Measurements from ENCODE around the gene TMEM272.
"Not testable (repeated sequence)": the region's sequence is repeated elsewhere in the genome, so short reads cannot be mapped to it uniquely, and the experiment has no call there.

TMEM272 gene

DNA sequence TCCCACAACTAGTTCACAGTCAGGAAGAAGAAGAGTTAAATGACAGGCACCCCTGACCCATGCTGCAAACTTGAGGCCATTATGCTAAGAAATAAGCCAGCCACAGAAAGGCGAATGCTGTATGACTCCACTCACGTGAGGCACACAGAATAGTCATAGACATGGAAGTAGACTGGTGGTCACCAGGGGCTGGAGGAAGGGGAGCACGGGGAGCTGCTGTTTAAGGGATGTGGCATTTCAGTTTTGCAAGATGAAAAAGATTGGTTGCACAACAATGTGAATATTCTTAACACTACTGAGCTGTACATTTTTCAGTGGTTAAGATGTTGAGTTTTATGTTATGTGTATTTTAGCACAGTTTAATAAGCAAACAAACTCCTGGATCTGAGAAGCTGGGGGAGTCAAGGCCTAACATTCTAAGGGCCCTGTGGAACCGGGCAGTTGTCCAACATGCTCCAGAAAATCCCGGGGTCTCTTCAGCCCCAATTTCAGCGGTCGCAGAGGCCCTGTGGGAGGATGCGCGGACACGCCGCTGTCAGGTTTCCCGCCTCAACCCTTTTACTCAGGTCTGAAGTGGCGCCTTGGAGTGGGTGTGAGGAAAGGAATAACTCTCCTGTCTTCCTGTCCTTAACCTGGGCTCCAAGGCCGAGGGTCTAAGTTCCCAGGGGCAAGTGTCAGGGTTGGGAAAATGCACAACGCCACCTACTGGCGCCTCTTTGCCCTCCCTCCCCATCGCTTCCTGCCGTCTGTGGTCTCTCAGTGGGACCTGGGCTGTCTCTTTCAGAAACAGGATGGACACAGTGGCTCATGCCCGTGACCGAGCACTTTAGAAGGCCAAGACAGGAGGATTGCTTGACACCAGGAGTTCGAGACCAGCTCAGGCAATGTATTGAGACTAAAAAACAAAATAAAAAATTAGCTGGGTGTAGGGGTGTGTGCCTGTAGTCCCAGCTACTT is 4.4 kb upstream of the TMEM272 start:
- DNase-seq = peak; percentile 80

DNA sequence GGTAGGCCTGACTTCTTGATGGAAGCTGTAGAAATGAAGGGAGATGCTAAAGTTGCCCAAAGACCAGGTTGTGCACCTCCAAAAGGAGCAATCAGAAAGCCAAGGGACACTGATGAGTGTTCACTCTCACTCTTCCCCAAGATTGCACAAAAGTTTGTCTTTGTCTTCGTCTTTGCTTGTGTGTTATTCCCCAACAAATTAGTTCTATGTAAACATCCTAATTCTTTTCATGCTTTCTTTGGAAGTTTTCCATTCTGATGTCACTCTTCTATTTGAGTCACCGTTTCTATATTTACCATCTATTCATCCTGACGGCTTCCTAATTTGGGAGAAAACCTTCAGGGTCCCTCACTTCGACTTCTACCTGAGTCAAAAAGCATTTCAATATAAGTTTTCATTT is 3.7 kb upstream of the TMEM272 start:
- DNase-seq = no peak

DNA sequence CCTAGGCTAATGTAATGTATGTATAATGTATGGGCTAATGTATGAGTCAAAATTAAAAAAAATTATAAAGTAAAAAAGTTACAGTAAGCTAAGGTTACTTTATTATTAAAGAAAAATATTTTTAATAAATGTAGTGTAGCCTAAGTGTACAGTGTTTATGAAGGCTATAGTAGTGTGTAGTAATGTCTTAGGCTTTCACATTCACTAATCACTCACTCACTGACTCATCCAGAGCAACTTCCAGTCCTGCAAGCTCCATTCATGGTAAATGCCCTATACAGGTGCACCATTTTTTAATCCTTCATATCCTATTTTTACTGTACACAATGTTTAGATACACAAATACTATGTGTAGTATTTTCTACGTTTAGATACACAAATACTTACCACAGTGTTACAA is 1.8 kb upstream of the TMEM272 start:
- DNase-seq = no peak

DNA sequence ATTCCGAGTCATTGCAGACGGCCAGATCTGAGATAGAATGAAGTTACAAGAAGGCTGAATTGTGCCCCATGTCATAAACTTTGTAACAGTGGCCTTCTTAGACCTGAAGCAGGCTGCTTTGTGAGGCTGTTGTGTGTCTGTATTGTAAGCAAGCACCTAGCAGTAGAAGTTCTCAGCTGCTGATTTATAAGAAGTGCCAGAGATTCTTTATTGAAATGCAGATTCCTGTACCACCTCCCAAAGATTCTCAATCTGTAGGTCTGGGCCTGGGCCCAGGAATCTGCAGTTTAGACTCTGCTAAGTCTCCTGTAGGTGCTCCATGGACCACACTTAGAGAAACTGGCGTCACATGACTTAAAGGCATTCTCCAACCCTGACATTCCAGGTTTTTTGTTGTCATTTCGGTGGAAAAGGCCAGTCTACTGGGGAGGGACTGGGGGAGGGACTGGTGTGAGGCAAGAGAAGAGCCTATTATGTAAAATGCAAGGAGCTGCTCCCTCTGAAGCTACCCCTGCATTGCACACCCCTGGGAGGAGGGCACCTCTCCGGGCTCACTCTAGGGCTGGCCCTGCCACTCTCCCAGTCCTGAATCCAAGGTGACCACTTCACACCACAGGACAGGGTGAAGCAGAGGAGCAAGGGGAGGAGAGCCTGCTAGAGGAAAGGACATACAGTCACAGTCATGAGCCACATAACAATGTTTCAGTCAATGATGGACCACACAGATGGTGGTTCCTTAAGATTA is 769 bp upstream of the TMEM272 start:
- peak; percentile 27 for DNase-seq

DNA sequence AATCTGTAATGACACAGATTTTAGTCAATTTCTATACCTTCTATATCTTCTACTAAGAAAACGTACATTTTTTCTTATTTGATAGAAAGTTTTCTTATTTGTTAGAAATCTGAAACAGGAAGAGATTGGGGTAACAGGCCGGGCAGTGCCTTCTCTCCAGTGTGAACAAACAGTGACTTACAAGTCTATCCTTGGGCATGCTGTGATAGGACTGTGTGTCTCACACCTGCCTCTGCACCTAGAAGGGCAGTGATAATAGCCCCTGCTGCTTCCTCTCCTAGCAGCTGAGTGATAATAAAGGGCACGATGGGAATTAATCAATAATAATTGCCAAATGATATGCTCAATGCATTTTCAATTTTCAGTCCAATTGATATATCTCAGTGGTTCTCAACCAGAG is 1.4 kb downstream of the TMEM272 start:
- DNase-seq = peak; percentile 8

DNA sequence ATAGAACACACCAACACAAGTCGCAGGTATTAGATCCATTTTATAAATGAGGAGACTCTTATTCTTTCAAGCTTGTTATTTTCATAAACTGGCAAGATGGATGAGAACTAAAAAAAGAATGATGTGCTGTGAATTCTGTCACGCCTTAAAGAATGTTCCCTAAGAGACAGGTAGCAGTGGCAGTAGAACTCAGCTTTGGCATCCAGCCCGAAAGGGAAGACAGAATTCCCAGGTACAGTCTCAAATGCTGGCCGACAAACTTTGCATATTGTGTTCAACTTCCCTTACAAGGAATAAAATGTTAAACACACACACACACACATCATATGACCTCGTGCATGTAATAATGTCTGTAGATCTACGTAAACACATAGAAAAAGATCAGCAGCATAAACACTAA is 3.2 kb downstream of the TMEM272 start:
- peak; percentile 7 for DNase-seq

DNA sequence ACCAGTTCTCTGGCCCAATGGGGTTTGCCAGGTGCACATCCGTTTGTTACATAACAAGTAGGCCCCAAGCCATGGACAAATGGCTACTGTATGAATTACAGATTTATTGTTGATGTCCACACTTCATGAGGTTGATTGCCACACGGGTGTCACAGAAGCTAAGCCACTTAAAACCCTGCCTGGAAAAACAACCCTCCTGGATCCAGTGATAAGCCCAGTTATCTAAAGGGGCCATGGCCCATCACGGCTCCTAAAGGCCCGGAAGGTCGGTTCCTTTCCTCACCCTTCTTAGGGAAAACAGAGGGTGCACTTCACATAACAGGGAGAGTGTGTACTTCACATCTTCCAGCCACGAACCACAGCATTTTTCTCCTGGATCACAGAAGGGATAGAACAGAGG is 4.1 kb downstream of the TMEM272 start:
- DNase-seq = no peak

DNA sequence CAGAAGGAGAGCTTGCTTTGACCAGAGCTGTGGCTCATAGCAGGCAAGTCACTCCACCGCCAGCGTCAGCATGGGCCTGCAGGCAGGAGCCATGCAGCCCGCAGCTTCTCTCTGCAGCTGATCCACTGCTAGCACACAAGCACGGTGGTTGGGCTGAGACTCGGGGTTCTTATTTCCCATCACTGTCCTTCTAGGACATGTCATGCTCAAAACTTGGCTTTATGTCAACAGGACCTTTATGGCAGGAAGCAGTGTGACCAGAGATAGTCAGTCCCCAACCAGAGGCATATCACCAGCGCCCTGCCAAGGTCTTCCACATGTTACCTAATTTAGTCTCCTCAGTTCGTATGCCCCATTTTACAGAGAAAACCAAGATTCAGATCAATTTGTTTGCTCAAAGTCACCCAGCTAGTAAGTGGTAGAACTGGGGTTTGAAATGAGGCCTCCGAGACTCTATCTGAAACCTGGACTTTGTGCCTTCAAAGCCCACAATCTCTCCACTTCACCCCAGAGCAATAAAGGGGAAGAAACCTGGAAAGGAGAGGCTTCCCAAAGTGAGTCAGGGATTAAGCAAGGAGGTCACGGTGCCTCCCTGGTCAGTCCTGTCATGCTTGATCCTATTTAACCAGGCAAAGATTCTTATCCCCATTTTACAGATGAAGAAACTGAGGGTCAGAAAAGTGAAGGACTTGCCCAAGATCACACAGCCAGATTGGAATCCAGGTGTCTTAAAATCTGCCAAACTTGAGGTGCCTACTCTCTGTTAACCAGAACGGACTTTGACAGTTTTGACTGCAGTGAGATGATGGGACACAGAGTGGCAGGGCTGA is 5.1 kb downstream of the TMEM272 start:
- no peak for DNase-seq

DNA sequence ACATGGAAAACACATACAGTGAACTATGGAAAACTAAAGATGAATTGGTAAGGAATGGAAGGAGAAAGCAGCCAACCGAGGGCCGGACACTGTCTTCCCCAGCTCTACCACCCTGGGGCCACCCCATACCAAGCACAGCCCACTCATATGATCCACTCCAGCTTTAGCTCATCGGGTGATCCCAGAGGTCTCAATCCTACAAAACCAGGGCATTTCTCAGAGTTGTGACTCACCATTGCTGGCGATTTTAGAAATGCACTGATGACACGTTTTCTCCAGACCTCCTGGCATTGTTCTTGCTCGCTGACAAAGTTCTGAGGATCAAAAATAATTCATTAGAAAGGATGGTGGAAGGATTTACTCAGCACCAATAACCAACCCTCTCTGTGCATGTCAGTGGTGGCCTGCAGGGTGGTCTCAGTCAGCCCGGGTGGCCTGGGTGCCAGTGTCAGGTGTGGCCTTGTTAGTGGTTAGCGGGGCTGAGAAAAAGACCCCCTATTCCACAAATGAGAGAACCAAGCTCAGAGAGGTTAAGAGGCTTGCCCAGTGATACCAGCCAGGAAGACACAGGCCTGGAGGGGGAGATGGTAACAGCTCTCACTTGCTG is 6.6 kb downstream of the TMEM272 start:
- no peak for DNase-seq

DNA sequence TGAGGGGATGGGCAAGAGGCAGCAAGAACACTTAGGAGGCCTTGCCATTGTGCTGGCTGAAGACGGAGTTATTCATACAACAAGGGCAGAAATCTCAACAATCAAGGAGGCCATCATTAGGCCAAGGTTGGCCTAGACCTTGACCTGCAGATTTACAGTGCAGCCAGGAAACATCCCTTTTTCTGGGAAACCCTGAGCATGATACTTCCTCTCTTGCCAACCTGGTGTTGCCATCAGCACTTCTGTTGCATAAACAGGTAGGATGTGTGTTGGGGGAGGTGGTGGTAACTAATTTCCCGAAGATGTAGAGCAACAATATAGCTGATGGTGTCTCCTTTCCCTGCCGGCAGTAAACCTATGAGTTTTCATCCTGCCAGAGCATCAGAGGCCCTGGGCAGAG is 8.0 kb downstream of the TMEM272 start:
- no peak for DNase-seq

DNA sequence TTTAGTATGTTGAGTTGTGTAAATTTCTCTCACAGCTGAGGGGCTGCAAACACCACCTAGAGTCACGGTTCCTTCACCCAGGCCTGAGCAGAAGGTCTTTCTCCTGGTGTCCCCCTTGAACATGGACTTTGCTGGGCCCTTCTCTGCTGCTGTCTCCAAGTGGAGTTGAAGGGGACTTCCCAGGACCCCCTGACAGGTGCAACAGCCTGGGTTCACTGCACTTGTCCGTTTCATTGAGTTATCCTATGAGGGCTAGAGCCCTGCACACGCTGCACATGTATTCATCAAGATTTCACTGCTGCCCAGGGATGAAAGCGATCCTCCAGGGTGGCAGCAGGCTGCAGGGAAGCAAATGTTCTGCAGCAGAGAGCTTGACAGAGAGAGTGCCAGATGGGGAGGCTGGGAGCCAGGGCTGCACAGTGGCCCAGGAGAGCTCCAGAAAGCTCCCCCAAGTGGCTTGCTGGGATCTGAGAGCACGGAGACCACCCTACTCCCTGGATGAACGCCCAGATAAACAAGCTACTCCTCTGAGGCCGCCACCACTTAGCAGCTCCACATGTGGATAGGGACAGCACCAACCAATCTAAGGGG is 10.3 kb downstream of the TMEM272 start:
- peak; percentile 32 for DNase-seq

DNA sequence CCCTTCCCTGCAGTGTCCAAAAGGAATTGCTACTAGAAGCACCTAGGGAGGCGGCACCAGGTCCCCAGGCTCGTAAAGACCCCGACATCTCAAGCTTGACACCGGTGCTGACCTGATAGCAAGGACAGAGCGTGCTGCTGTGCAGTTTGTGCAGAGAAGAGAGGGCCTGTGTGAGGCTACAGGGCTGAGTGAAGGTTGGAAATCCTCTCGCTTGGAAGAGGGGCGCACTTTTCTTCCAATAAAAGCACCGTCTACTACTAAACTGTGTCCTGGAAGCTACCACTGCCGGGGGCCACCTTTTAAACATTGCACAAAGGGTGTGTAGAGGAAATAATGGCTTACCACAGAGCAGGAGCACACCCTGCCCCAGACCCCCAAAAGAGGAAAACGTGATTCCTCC is 11.0 kb downstream of the TMEM272 start:
- peak; percentile 41 for DNase-seq

DNA sequence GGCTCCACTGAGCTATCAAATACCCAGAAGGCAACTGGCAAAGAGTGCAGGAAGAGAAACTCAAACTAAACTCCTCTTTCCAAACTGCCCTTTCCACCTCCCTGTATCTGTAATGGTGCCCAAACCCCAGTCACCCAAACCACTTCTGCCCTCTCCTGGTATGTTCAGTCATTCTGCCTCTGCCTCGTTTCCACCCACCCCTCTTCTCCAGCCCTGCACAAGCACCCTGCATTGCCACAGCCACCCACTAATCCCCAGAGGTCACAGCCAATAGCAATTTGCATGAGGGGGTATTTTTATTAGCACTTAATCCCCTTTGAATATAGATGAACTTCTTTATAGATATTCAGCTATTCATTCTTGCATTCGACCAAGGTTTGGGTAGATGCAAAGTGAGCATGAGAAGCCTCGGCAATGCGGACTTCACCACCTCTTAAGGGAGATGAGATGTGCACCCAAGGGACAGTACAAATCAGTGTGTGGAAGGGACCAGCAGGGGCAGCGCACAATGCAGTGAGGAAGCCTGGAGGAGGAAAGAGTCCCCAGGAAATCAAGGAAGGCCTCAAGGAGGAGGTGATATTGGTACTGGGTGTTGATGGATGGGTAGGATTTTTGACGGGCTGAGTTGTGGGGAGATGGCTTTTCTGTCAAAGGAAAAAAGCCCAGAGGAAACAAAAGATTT is 12.4 kb downstream of the TMEM272 start:
- peak; percentile 57 for DNase-seq

DNA sequence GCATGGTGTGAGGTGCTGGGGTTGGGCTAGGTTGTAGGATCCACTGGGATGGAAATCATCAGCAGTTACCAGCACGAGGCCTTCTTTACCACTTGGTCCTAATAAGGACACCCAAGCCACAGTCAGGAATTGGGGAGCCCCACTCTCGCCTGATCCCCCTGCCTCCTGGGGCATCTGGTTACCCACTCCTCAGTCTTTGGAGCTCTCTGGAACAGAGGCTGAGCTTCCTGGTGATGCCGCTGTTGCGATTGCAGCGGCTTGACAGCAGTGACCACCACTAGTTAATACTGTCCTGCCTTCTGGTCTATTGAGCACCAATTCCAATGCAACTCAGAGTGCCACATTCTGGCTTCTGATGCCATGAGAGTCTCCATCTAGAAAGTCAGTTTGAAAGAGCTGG is 13.5 kb downstream of the TMEM272 start:
- DNase-seq = peak; percentile 17

DNA sequence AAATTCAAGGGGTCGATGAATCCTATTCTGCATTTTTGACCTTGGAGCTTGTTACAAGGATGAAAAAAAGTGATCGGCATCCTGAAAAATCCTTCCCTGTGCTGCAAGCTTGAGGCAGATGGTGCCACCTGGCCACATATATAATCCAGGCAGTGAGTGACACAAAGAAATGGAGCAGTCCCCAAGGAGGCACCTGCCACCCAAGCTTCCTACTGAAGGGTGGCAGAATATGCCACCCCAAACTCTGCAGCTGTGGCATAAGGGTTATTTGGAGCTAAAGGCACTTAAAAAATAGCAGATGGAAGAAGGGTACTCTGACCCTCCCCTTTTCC is 15.4 kb downstream of the TMEM272 start:
- no peak for DNase-seq

DNA sequence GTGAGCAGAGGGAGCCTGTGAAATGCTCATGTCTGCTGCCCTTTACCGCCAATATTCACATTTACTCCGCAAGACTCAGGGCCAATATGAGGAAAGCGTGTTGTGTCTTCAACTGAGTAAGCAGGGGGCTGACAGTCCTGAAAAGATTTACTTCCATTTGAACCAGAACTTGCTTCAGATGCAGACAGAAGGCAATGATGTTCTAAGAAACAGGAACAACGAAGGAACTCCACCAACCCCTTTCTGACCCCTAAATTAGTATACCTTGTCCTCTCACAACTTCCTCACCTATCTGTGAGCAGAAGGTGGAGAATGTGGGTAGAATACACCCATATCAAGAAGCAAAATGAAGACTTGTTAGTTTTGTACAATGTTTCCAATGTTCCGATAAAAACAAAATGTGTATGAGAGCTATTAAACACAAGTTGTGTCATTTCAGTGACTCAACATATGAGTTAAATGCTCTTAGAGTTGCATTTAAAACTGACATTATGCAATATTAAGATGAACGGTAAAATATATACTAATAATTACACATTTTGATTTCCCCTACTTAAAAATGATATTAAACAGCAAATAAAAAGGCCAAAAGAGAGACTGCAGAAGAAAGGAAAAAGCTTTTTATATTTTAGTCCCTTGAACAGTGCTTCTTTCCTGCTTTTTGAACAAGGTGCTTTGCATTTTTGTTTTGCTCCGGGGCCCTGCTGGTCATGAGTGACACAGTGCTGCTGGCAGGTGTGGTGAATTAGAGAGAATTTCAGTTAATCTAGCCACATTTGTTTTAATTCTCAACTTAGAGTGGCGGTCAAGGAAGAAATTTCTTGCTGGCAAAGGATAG is 16.0 kb downstream of the TMEM272 start:
- no peak for DNase-seq

DNA sequence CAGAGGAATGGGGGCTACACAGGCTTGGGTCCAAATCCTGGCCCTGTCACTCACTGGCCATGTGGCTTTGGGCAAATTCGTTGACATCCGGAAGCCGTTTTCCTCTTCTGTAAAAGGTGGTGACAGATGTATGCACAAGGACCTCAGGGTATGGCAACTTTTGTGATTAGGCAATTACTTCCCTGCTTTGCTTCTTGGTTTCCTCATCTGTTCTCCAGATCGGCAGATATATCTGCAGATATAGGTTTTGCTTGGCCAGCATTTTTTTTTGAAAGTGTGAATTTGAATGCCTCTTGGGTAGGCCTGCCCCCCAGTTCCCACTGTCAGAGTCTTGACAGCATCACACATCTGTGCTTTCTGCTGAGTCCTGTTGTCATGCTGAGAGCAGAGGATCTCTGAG is 17.7 kb downstream of the TMEM272 start:
- no peak for DNase-seq

DNA sequence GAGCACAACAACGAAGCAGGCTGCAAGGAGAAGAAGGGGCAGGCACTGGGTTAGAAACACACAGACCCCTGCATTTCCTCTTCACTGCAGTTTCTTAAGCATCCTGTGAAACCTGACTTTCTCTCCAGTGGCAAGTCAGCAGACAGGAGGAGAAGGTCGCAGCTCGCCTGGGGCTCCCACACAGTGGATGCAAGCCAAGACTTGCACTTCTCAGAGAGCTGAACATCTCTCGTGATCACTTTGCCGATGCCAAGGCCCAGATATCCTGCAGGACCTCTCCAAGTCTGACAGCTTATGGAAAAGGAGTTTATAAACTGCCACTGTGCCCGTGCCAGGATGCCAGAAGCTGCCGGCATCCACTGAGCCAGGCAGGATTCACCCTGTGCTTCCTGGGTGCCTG is 18.4 kb downstream of the TMEM272 start:
- no peak for DNase-seq

DNA sequence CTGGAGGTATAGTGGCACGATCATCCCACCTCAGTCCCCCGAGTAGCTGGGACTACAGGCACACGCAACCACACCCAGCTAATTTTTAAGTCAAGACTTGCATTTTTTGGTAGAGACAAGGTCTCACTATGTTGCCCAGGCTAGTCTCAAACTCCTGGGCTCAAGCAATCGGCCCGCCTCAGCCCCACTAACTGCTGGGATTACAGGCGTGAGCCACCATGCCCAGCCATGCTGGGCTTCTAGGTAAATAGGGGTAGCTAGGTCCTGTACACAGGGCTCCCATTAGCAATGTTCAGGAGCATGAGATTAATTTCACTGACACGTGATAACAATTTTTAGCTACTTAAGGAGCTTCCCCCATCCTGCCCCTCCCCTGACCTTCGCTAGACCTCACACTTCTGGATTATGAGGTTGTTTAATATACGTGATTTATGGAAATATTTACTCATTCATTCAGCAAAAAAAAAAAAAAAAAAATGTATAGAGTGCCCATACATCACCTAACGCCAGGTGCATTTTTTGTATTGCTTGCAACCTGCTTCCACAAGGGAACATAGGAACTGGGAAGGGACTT is 19.2 kb downstream of the TMEM272 start:
- DNase-seq = no peak

DNA sequence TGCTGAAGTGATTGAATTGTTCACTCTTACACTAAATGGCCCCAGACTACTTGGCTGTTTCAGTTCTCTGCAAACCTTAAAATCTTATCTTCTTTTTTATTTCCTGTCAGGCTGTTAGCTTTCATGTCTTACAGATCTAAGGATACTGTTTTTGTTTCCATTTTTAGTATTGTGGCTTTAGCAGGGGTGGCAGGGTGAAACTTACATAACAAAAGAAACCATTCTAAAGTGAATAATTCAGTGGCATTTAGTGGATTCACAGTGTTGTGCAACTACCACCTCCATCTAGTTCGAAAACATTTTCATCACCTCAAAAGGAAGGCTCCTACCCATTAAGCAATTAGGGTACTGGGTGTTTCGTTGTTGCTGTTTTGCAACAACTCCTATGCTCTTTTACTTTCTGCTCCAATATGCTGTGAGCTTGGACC is 19.8 kb downstream of the TMEM272 start:
- no peak for DNase-seq

DNA sequence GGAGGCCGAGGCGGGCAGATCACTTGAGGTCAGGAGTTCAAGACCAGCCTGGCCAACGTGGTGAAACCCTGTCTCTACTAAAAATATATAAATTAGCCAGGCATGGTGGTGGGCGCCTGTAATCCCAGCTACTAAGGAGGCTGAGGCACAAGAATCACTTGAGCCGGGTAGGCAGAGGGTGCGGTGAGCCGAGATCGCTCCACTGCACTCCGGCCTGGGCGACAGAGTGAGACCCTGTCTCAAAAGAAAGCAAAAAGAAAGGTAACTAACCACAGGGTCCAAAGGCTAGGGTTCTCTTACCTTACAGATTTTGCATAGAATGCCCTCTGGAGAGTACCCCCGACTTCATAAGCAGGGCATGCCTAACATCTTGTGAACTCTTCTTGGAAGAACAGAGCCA is 20.3 kb downstream of the TMEM272 start:
- DNase-seq = not testable (repeated sequence)

All from islet precursor cell (in vitro differentiated cells).